Heart left ventricle (tissue), 16 donors: ENCODE results near the gene TXNDC17. TPM values are rescaled to one million over a fixed set of nuclear protein-coding genes. Genes with fewer than 3 reads are reported as not detected.

Source experiments
- ATAC-seq, 4 donors: fragments of 200-7000 bp; cut with Tn5 transposase; one replicate each; pipeline ENCODE4 v1.9.1; 2020 to 2022; ENCODE audit warnings: moderate library complexity in 4 of 4, mild to moderate bottlenecking in 3 of 4, moderate number of reproducible peaks in 1 of 4
- DNase-seq, 5 donors: peaks; one replicate each; pipeline ENCODE4 v3.0.0-alpha.2; 2020
- H3K27ac ChIP-seq, 12 donors: fragments of 200-600 bp; sonication (generic) in 4 of 12; one replicate each; pipeline versions ENCODE4 v1.5.0 to v1.8.0; 2016 to 2022; ENCODE audit warnings: mild to moderate bottlenecking in 2 of 12
- H3K27me3 ChIP-seq, 9 donors: fragments of 200-600 bp; sonication (generic) in 2 of 9; one replicate each; pipeline versions ENCODE4 v1.5.1 to v1.8.0; 2016 to 2022; ENCODE audit warnings: mild to moderate bottlenecking in 3 of 9
- H3K36me3 ChIP-seq, 9 donors: fragments of 200-600 bp; sonication (generic) in 2 of 9; one replicate each; pipeline versions ENCODE4 v1.5.0 to v1.8.0; 2018 to 2022; ENCODE audit warnings: mild to moderate bottlenecking in 2 of 9
- H3K4me1 ChIP-seq, 12 donors: fragments of 200-600 bp; sonication (generic) in 4 of 12; one replicate each; pipeline versions ENCODE4 v1.5.0 to v1.8.0; 2016 to 2022; ENCODE audit warnings: mild to moderate bottlenecking in 3 of 12
- H3K4me3 ChIP-seq, 12 donors: fragments of 200-600 bp; sonication (generic) in 4 of 12; one replicate each; pipeline versions ENCODE4 v1.5.0 to v1.8.0; 2017 to 2022; ENCODE audit warnings: mild to moderate bottlenecking in 9 of 12, moderate library complexity in 4 of 12
- H3K9me3 ChIP-seq, 12 donors: fragments of 200-600 bp; sonication (generic) in 4 of 12; one replicate each; pipeline versions ENCODE4 v1.5.0 to v1.8.0; 2016 to 2022; ENCODE audit warnings: mild to moderate bottlenecking in 1 of 12
- POLR2A ChIP-seq, 2 donors: fragments of 450-650 bp; IDR thresholded peaks; one replicate each; pipeline ENCODE4 v1.6.1; 2017; ENCODE audit warnings: antibody characterized with exemption in 2 of 2, mild to moderate bottlenecking in 2 of 2, moderate library complexity in 2 of 2
- WGBS, 4 donors: extraction: QIAGEN DNeasy Blood & Tissue Kit in 2 of 4; methylation state at CpG; one replicate each; pipeline versions ENCODE4 v1.1.5 to v1.1.7; 2013 to 2018; 5-methylcytosine and 5-hydroxymethylcytosine counted together
- intact Hi-C, 10 donors: fragments of 100-400 bp; cut with DNase I; formaldehyde crosslinking; loops; one replicate each; pipeline versions ENCODE4 v1.11.1 to v1.14.2; 2022
- polyA plus RNA-seq, 2 donors: library from polyadenylated mRNA; stranded (reverse); fragments of 200-250 nt; gene quantifications; one replicate each; pipeline ENCODE4 v1.2.3, GENCODE V29; 2013
- total RNA-seq, 9 donors: library from RNA; depleted of rRNA in 2 of 9; stranded (reverse); fragments of >200 nt in 2 of 9; fragmentation: NEBNext Ultra II Directional in 3 of 9; extraction: Animal tissue kit (Norgen Biotek cat#: 25700) in 3 of 9; gene quantifications; one replicate each; pipeline versions ENCODE4 v1.1.0 to v1.2.4, GENCODE V29; 2016 to 2023
- TF ChIP-seq, protein P1 (sequence below), 12 donors: fragments of 200-600 bp; sonication (generic) in 4 of 12; IDR thresholded peaks; one replicate each; pipeline versions ENCODE4 v1.5.0 to v1.8.0; 2018 to 2022; ENCODE audit warnings: antibody characterized with exemption in 12 of 12, mild to moderate bottlenecking in 5 of 12
- donor health status: ischemic (EF 13 %, LVEDD 7.1; RV severe dilation, severe dysfunction).
- donor health status: healthy with polysubstance abuse.
- donor health status: DM: no; HTN: yes; CAD: no.
- donor health status: DM: no; HTN: no; CAD: no.
- donor health status: ischemic (EF 25% LVEDD 6.9; RV normal size, moderate dysfunction).
- donor health status: ischemic (EF 25% LVEDD 5.7; RV mildly dilated, moderate dysfunction).
- donor health status: healthy.
- donor health status: DM: yes; HTN: yes; CAD: no.
- donor health status: ischemic (EF 35%, LVEDD 5.7; RV mildly dilated, moderate dysfunction).
- donor health status: nonischemic (EF 11% LVEDD 7.7; RV severe dilation, severe dysfunction).
- donor health status: DM: yes; HTN: yes; CAD: no.
- donor health status: PGD.
- donor health status: ischemic (EF 29% LVEDD 5.4; RV normal size, mild dysfunction).
- donor health status: nonischemic (EF 23%, LVEDD 6.1; RV moderate dilation, normal function).

The TXNDC17 gene
- total and polyA plus RNA-seq, 11 donors, result 31.5 to 221 (median 62.8) TPM

GRCh38 chr17:6670571-6670970, 29.7 kb downstream of the TXNDC17 start:
- WGBS, 4 donors, result 82 to 94% (median 92%) methylated on average over 8 of the region's 8 CpGs
- DNase-seq (no peak), ATAC-seq (no peak)
- H3K4me1 ChIP-seq, result peaks cover 0 to 6% (median 0%) of the 10 kb centered on the region in 12 donors
- TF ChIP-seq POLR2A (IDR thresholded peaks at IDR 0.05), result no peak
- TF ChIP-seq, protein P1, sequence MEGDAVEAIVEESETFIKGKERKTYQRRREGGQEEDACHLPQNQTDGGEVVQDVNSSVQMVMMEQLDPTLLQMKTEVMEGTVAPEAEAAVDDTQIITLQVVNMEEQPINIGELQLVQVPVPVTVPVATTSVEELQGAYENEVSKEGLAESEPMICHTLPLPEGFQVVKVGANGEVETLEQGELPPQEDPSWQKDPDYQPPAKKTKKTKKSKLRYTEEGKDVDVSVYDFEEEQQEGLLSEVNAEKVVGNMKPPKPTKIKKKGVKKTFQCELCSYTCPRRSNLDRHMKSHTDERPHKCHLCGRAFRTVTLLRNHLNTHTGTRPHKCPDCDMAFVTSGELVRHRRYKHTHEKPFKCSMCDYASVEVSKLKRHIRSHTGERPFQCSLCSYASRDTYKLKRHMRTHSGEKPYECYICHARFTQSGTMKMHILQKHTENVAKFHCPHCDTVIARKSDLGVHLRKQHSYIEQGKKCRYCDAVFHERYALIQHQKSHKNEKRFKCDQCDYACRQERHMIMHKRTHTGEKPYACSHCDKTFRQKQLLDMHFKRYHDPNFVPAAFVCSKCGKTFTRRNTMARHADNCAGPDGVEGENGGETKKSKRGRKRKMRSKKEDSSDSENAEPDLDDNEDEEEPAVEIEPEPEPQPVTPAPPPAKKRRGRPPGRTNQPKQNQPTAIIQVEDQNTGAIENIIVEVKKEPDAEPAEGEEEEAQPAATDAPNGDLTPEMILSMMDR (IDR thresholded peaks at IDR 0.05), result no peak
- peaks cover 0 to 25% (median 4%) of the 10 kb centered on the region in 9 donors for H3K27me3 ChIP-seq
- no peak overlapping the region for H3K27ac ChIP-seq
- H3K36me3 ChIP-seq, result no peaks in the 10 kb centered on the region
- intact Hi-C loops, result no loop called here
- no peak overlapping the region for H3K4me3 ChIP-seq
- no peaks in the 10 kb centered on the region for H3K9me3 ChIP-seq

DNA sequence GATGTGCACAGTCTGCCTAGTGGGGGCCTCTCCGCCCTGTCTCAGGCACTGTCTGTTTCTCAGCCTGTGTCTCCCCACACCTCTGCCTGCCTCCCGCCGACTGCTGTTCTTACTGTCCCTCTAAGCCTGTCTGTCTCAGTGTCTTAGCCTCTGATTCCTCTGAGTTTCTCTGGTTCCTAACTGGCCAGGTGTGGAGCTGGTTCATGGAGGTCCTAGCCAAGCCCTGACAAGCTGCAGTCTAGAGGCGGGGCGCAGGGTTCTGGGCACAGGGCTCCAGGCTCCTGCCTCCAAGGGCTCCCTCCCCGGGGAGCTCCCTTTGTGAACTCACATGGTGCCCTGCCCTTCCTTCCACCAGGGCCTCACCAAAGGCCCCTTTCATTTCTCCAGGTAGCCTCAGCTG, 30.1 kb downstream of the TXNDC17 start:
- no peak overlapping the region for H3K4me3 ChIP-seq
- intact Hi-C loops, result no loop called here
- no peaks in the 10 kb centered on the region for H3K36me3 ChIP-seq
- 74 to 89% (median 88%) methylated on average over 6 of the region's 6 CpGs for WGBS, 4 donors
- ATAC-seq (peak in 1 of 4 donors; percentile 21), DNase-seq (no peak)
- H3K9me3 ChIP-seq, result no peaks in the 10 kb centered on the region
- no peak overlapping the region for H3K27ac ChIP-seq
- peaks cover 0 to 3% (median 0%) of the 10 kb centered on the region in 12 donors for H3K4me1 ChIP-seq
- H3K27me3 ChIP-seq, result peaks cover 0 to 25% (median 4%) of the 10 kb centered on the region in 9 donors
- TF ChIP-seq, protein P1 (IDR thresholded peaks at IDR 0.05), result no peak
- no peak for TF ChIP-seq POLR2A (IDR thresholded peaks at IDR 0.05)

DNA sequence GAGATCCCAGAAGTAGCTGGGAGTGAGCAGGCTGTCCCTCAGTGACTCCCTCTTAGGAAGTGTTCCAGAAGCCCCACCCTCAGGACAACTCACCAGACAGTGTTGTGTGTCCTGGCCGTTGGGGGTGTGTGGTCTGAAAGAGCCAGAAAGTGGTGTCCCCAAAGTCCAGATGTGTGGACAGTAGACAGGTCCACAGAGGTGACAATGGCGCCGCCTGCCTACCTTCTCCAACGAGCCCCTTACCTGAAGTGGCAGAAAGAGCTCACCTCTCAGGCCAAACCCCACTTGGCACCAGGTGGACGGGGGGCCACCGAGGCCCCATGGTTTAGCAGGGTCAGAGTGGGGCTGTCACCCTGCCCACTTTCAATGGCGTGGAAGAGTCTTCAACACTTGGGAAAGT, 30.6 kb downstream of the TXNDC17 start:
- intact Hi-C loops, result no loop called here
- WGBS, 4 donors, result 72 to 84% (median 81%) methylated on average over 4 to 7 of the region's 7 CpGs
- Histone ChIP-seq H3K9me3 (no peaks in the 10 kb centered on the region), H3K27ac (no peak overlapping the region), H3K36me3 (no peaks in the 10 kb centered on the region), H3K4me1 (no peaks in the 10 kb centered on the region), H3K4me3 (no peak overlapping the region), H3K27me3 (peaks cover 0 to 25% (median 4%) of the 10 kb centered on the region in 9 donors)
- no peak for ATAC-seq
- no peak for TF ChIP-seq POLR2A (IDR thresholded peaks at IDR 0.05)
- TF ChIP-seq, protein P1 (IDR thresholded peaks at IDR 0.05), result no peak
- no peak for DNase-seq

GRCh38 chr17:6674586-6674985, 33.7 kb downstream of the TXNDC17 start:
- ATAC-seq (no peak), DNase-seq (no peak)
- Histone ChIP-seq H3K36me3 (no peaks in the 10 kb centered on the region), H3K4me3 (no peak overlapping the region), H3K27ac (no peak overlapping the region), H3K27me3 (peaks cover 0 to 46% (median 5%) of the 10 kb centered on the region in 9 donors), H3K4me1 (no peaks in the 10 kb centered on the region), H3K9me3 (no peaks in the 10 kb centered on the region)
- no peak for TF ChIP-seq POLR2A (IDR thresholded peaks at IDR 0.05)
- TF ChIP-seq, protein P1 (IDR thresholded peaks at IDR 0.05), result no peak
- intact Hi-C loops, result no loop called here
- WGBS, 4 donors, result 91 to 95% (median 93%) methylated on average over 13 of the region's 13 CpGs
